HFFc6 (cell line): ENCODE results near the gene NDUFV2. TPM values are rescaled to one million over a fixed set of nuclear protein-coding genes. Genes with fewer than 3 reads are reported as not detected.

Experiments
- DNase-seq: peaks from one replicate; pipeline ENCODE4 v3.0.0-alpha.2; 2018
- H3K27ac Mint-ChIP-seq: 2 replicates; pipeline ENCODE4 v1.8.0; 2020; ENCODE audit warnings: mild to moderate bottlenecking, mixed read lengths
- H3K27me3 Mint-ChIP-seq: 2 replicates; pipeline ENCODE4 v1.8.0; 2021; ENCODE audit warnings: mild to moderate bottlenecking, moderate library complexity, mixed read lengths; ENCODE audit not compliant: insufficient read depth
- H3K36me3 Mint-ChIP-seq: 2 replicates; pipeline ENCODE4 v1.8.0; 2021; ENCODE audit warnings: low read depth, mixed read lengths
- H3K4me1 Mint-ChIP-seq: 2 replicates; pipeline ENCODE4 v1.8.0; 2020; ENCODE audit warnings: low read depth, mixed read lengths
- H3K4me3 Mint-ChIP-seq: 2 replicates; pipeline ENCODE4 v1.8.0; 2020; ENCODE audit warnings: mild to moderate bottlenecking, moderate library complexity, mixed read lengths
- H3K9me3 Mint-ChIP-seq: 2 replicates; pipeline ENCODE4 v1.8.0; 2020; ENCODE audit warnings: mild to moderate bottlenecking, mixed read lengths
- total RNA-seq, 6 experiments: library from RNA; stranded (reverse); fragmentation: NEBNext Ultra II Directional; extraction: Animal tissue kit (Norgen Biotek cat#: 25700); gene quantifications; 2 replicates in 1 of 6; 3 replicates in 5 of 6; pipeline ENCODE4 v1.2.3, GENCODE V29; 2021
- TF ChIP-seq, protein P1 (sequence below): fragments of 200-600 bp; sonication (generic); IDR thresholded peaks from 2 replicates; pipeline ENCODE4 v1.5.0; 2021; ENCODE audit warnings: antibody characterized with exemption, mild to moderate bottlenecking

NDUFV2 gene
- total RNA-seq, 6 experiments from 2014 or later: 157 to 198 (median 184) TPM

DNA sequence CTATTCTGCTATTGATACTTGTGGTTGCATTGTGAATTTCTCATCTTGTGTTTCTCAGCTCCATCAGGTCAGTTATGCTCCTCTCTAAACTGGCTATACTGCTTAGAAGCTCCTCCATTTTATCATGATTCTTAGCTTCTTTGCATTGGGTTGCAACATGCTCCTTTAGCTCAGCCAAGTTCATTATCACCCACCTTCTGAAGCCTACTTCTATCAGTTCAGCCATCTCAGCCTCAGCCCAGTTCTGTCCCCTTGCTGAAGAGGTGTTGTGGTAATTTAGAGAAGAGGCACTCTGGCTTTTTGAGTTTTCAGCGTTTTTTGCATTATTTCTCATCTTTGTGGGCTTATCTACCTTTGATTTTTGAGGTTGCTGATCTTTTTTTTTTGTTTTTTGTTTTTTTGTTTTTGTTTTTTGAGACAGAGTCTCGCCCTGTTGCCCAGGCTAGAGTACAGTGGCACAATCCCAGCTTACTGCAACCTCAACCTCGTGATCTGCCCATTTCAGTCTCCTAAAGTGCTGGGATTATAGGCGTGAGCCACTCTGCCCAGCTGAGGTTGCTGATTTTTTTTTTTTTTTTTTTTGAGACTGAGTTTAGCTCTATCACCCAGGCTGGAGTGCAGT, 70.1 kb downstream of the NDUFV2 start:
- no peak overlapping the region for H3K4me3 Mint-ChIP-seq
- 0 out of 2 replicates have a peak, but pooled peaks cover 5% of the 10 kb centered on the region for H3K9me3 Mint-ChIP-seq
- no peak overlapping the region for H3K27ac Mint-ChIP-seq
- H3K4me1 Mint-ChIP-seq: peaks cover 3% of the 10 kb centered on the region; the same call in 1 of the 2 replicates
- TF ChIP-seq, protein P1, sequence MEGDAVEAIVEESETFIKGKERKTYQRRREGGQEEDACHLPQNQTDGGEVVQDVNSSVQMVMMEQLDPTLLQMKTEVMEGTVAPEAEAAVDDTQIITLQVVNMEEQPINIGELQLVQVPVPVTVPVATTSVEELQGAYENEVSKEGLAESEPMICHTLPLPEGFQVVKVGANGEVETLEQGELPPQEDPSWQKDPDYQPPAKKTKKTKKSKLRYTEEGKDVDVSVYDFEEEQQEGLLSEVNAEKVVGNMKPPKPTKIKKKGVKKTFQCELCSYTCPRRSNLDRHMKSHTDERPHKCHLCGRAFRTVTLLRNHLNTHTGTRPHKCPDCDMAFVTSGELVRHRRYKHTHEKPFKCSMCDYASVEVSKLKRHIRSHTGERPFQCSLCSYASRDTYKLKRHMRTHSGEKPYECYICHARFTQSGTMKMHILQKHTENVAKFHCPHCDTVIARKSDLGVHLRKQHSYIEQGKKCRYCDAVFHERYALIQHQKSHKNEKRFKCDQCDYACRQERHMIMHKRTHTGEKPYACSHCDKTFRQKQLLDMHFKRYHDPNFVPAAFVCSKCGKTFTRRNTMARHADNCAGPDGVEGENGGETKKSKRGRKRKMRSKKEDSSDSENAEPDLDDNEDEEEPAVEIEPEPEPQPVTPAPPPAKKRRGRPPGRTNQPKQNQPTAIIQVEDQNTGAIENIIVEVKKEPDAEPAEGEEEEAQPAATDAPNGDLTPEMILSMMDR: no peak
- DNase-seq: no peak
- H3K27me3 Mint-ChIP-seq: no peaks in the 10 kb centered on the region; the same call in 1 of the 2 replicates
- peaks cover 14% of the 10 kb centered on the region for H3K36me3 Mint-ChIP-seq

DNA sequence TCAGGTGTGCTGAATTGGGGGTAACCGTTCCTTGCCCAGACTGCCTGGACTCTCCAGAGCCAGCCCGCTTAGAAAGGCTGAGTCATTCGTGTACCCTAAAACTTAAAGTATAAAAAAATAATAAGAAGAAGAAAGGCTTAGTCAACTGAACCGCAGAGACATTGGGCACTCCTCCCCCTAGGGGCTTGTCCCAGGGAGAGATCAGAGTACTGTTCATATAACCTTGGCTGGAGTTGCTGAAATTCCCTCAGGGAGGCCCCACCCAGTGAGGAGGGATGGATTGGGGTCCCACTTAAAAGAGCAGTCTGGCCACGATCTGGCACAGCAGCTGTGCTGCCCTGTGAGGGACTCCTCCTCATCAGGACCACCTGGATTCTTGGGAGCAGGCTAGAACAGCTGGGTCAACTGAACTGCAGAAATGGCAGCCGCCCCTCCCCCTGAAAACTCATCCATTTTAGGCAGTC, 71.3 kb downstream of the NDUFV2 start:
- peaks cover 15% of the 10 kb centered on the region for H3K4me1 Mint-ChIP-seq
- no peak for DNase-seq
- no peaks in the 10 kb centered on the region; the same call in 1 of the 2 replicates for H3K27me3 Mint-ChIP-seq
- H3K9me3 Mint-ChIP-seq: 0 out of 2 replicates have a peak, but pooled peaks cover 5% of the 10 kb centered on the region
- peaks cover 12% of the 10 kb centered on the region for H3K36me3 Mint-ChIP-seq
- H3K27ac Mint-ChIP-seq: no peak overlapping the region
- no peak overlapping the region for H3K4me3 Mint-ChIP-seq
- TF ChIP-seq, protein P1: no peak

DNA sequence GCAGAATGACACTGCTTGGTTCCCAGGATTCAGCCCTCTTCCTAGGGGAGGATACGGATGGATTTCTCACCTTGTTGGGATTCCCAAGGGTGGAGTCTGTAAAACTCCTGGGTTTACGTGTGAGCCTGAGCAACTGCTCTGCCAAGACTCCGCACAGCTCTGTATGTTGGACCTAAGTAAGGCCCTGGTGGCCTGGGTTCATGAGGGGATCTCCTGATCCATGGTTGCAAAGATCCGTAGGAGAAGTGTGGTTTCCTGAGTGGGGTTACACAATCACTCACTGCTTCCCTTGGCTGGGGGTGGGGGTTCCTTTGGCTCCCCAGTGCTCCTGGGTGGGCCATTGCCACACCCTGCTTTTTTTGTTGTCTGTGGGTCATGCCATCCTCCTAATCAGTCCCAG, 71.8 kb downstream of the NDUFV2 start:
- Mint-ChIP-seq H3K27me3 (no peaks in the 10 kb centered on the region; the same call in 1 of the 2 replicates), H3K36me3 (peaks cover 12% of the 10 kb centered on the region), H3K4me3 (no peak overlapping the region), H3K27ac (no peak overlapping the region), H3K9me3 (0 out of 2 replicates have a peak, but pooled peaks cover 5% of the 10 kb centered on the region), H3K4me1 (peaks cover 20% of the 10 kb centered on the region)
- TF ChIP-seq, protein P1: no peak
- no peak for DNase-seq

DNA sequence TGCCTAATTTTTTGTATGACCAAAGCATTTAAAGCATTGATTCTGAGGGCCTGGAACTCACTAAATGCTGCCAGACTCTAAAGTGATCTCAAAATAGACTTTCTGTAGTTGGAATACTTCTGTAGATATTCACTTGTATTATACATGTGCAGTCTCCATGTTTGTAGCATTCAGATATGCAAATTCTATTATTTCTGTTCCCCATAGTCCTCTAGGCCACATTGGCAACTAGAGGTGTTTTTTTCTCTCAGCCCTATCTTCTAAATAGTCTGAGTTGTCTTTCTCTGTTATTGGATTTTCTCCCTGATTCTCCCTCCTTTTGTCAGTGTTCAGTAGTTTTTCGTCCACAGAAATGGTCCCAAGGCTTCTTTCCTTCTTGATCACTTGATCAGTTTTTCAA, 72.6 kb downstream of the NDUFV2 start:
- DNase-seq: no peak
- Mint-ChIP-seq H3K27ac (no peak overlapping the region), H3K4me1 (peaks cover 25% of the 10 kb centered on the region), H3K36me3 (peaks cover 10% of the 10 kb centered on the region), H3K27me3 (no peaks in the 10 kb centered on the region; the same call in 1 of the 2 replicates), H3K4me3 (no peak overlapping the region), H3K9me3 (0 out of 2 replicates have a peak, but pooled peaks cover 5% of the 10 kb centered on the region)
- TF ChIP-seq, protein P1: no peak

DNA sequence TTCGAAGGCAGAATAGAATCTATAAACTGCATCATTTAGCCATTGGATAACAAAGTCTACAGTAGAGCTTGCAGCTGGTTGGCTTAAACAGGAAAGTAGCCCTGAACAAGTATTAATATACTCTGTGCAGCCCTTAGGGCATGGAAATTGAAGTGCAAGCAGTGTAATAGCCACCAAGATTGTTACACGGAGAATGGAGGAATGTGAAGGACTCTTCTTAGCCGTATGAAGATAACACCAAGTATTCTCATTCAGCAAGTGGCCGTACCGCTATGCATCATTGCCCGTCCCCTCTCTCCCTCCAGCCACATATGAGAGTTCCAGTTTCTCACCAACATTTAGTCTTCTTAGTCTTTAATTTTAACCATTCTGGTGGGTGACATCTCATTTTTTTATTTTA, 74.5 kb downstream of the NDUFV2 start:
- H3K27ac Mint-ChIP-seq: no peak overlapping the region
- no peak for DNase-seq
- H3K4me3 Mint-ChIP-seq: no peak overlapping the region
- H3K27me3 Mint-ChIP-seq: no peaks in the 10 kb centered on the region; the same call in 1 of the 2 replicates
- H3K36me3 Mint-ChIP-seq: no peaks in the 10 kb centered on the region
- peaks cover 44% of the 10 kb centered on the region for H3K4me1 Mint-ChIP-seq
- TF ChIP-seq, protein P1: no peak
- no peaks in the 10 kb centered on the region for H3K9me3 Mint-ChIP-seq
